ENCODE results near the gene VRK3. TPM values are rescaled to one million over a fixed set of nuclear protein-coding genes. Genes with fewer than 3 reads are reported as not detected.

VRK3 gene
- total RNA-seq, 1 donor from 2014 or later, result 39.5 TPM

GRCh38 chr19:50025794-50026549, 800 bp upstream of the VRK3 start, which contains the start of gene ZNF473:
Gene ZNF473, plus strand, starts transcription at chr19:50026005. Its CDS starts 5,078 bp downstream, at chr19:50031083.
- Histone ChIP-seq H3K27me3 (no peaks in the 10 kb centered on the region), H3K4me3 (peak within 1 kb of the TSS; percentile 78), H3K36me3 (peaks cover under 1% of the 10 kb centered on the region), H3K4me1 (peaks cover 26% of the 10 kb centered on the region), H3K27ac (peak within 1 kb of the TSS; percentile 89), H3K9me3 (no peaks in the 10 kb centered on the region)
- intact Hi-C loops (cut with DNase I), result no loop called here
- DNase-seq, result peak; percentile 96
- ATAC-seq, result peak; percentile 89
- no peak for TF ChIP-seq CTCF (IDR thresholded peaks at IDR 0.05)

- Histone ChIP-seq H3K36me3 (peaks cover 7% of the 10 kb centered on the region), H3K27ac (peak overlapping the region; percentile 89), H3K27me3 (no peaks in the 10 kb centered on the region), H3K9me3 (no peaks in the 10 kb centered on the region), H3K4me3 (peak overlapping the region; percentile 78), H3K4me1 (peaks cover 26% of the 10 kb centered on the region)
- ATAC-seq (no peak), DNase-seq (no peak)
- intact Hi-C loops (cut with DNase I), result no loop called here
- no peak for TF ChIP-seq CTCF (IDR thresholded peaks at IDR 0.05)
Observed at GRCh38 chr19:50024719-50025021, 502 bp downstream of the VRK3 start.

- intact Hi-C loops (cut with DNase I), result no loop called here
Observed at GRCh38 chr19:50022823-50023222, 2.3 kb downstream of the VRK3 start.

GRCh38 chr19:50020481-50020880, 4.7 kb downstream of the VRK3 start:
- H3K36me3 ChIP-seq, result peaks cover 40% of the 10 kb centered on the region
- no peaks in the 10 kb centered on the region for H3K27me3 ChIP-seq
- H3K27ac ChIP-seq, result no peak overlapping the region
- DNase-seq, result no peak
- intact Hi-C loops (cut with DNase I), result no loop called here
- peaks cover 14% of the 10 kb centered on the region for H3K4me1 ChIP-seq
- no peak for TF ChIP-seq CTCF (IDR thresholded peaks at IDR 0.05)
- no peak overlapping the region for H3K4me3 ChIP-seq
- no peak for ATAC-seq
- H3K9me3 ChIP-seq, result no peaks in the 10 kb centered on the region

More at GRCh38 chr19:50022823-50023222, 2.3 kb downstream of the VRK3 start:
- ATAC-seq, result no peak
- no peaks in the 10 kb centered on the region for H3K9me3 ChIP-seq
- H3K27me3 ChIP-seq, result no peaks in the 10 kb centered on the region
- H3K27ac ChIP-seq, result no peak overlapping the region
- TF ChIP-seq CTCF (IDR thresholded peaks at IDR 0.05), result no peak
- no peak overlapping the region for H3K4me3 ChIP-seq
- peaks cover 26% of the 10 kb centered on the region for H3K4me1 ChIP-seq
- no peak for DNase-seq
- H3K36me3 ChIP-seq, result peaks cover 22% of the 10 kb centered on the region

- TF ChIP-seq CTCF (IDR thresholded peaks at IDR 0.05), result no peak
- no peak for ATAC-seq
- H3K36me3 ChIP-seq, result peaks cover 76% of the 10 kb centered on the region
Observed at GRCh38 chr19:50016225-50016807, 8.9 kb downstream of the VRK3 start.

More at GRCh38 chr19:50016225-50016807, 8.9 kb downstream of the VRK3 start:
- Histone ChIP-seq H3K4me3 (no peak overlapping the region), H3K27ac (no peak overlapping the region), H3K27me3 (no peaks in the 10 kb centered on the region), H3K9me3 (no peaks in the 10 kb centered on the region), H3K4me1 (no peaks in the 10 kb centered on the region)
- intact Hi-C loops (cut with DNase I), result no loop called here
- no peak for DNase-seq

Data from upper lobe of right lung (tissue), 1 donor.